HUES6 (cell line): ENCODE measurements around the gene ANGPTL4.
A peak's percentile ranks its signal among the peaks of the same experiment; 100 is the strongest.

Experiments
- H3K27ac ChIP-seq: 2 replicates; pipeline ENCODE4 v1.7.0; 2013; ENCODE audit warnings: low read depth, mild to moderate bottlenecking, low read length, inconsistent platforms
- H3K27me3 ChIP-seq: 2 replicates; pipeline ENCODE4 v1.6.1; 2013; ENCODE audit warnings: low read length; ENCODE audit not compliant: control insufficient read depth, insufficient read depth
- H3K36me3 ChIP-seq: 2 replicates; pipeline ENCODE4 v1.6.1; 2013; ENCODE audit warnings: low read length; ENCODE audit not compliant: control insufficient read depth, insufficient read depth
- H3K4me1 ChIP-seq: 2 replicates; pipeline ENCODE4 v1.6.1; 2013; ENCODE audit warnings: low read length; ENCODE audit not compliant: control insufficient read depth, insufficient read depth
- H3K4me3 ChIP-seq: 2 replicates; pipeline ENCODE4 v1.5.1; 2013; ENCODE audit warnings: low read depth, low read length
- H3K9ac ChIP-seq: one replicate; pipeline ENCODE4 v1.6.1; 2013; ENCODE audit warnings: mild to moderate bottlenecking, low read length
- H3K9me3 ChIP-seq: 2 replicates; pipeline ENCODE4 v1.6.1; 2013; ENCODE audit warnings: low read depth, low read length; ENCODE audit not compliant: control insufficient read depth, insufficient read depth

ANGPTL4 gene

DNA sequence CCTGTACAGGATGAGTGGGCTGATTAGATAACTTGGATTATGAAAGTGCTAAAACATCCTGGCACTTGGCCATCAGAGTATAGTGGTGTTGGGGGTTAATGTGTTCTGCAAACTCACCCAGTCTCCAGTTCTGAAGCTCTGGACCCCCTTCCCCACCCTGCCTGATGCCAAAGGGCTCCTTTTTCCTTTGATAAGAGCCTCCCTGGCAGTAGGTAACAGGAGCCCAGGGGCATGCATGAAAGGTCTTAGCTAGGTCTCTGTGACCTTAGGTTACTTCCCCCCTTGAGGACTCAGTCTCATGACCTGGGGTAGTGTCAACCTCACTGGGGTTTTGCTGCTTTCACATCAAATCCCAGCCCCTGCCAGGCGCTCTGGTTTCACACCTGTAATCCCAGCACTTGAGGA lies 40.2 kb upstream of the ANGPTL4 start:
- Histone ChIP-seq H3K9me3 (0 out of 2 replicates have a peak, but pooled peaks cover 2% of the 10 kb centered on the region), H3K27me3 (no peaks in the 10 kb centered on the region), H3K4me1 (peaks cover 9% of the 10 kb centered on the region), H3K9ac (no peak overlapping the region), H3K36me3 (peaks cover 24% of the 10 kb centered on the region), H3K4me3 (no peak overlapping the region), H3K27ac (no peak overlapping the region)

DNA sequence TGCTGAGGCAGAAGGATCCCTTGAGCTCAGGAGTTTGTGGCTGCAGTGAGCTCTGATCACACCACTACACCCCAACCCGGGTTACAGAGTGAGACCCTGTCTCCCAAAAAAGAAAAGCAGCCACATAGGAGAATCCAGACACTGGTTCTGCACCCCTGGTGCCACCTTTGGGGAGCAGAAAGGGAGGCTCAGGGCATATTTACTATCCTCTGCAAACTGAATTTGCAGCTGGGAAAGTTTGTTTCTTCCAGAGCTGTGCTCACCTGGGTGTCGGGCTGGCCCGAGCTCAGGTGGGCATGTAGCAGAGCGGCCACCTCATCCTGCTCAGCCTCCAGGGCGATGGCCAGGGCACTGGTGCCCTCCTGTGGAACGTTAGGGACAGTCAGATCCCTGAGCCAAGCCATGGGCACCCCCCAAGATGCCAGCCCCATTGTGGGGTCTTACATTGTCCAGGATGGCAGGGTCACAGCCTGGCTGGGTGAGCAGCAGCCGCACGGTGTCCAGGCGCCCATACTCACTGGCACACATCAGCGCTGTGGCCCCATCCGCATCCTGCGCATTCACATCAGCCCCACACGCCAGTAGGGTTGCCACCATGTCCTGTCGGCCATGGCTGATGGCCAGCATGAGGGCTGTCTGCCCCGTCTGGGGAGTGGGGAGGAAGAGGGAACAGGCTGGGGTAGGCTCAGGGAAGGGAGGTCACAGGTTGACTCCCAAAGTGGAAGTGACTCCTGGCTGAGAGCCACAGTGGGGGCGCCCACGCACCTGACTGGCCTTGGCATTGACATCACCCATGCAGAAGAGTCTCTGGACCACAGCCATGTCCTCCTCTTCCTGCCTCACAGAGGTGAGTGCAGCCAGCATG lies 39.5 kb upstream of the ANGPTL4 start:
- no peaks in the 10 kb centered on the region for H3K27me3 ChIP-seq
- peaks cover 24% of the 10 kb centered on the region for H3K36me3 ChIP-seq
- H3K9me3 ChIP-seq = 0 out of 2 replicates have a peak, but pooled peaks cover 2% of the 10 kb centered on the region
- H3K27ac ChIP-seq = no peak overlapping the region
- no peak overlapping the region for H3K9ac ChIP-seq
- no peak overlapping the region for H3K4me3 ChIP-seq
- peaks cover 9% of the 10 kb centered on the region for H3K4me1 ChIP-seq

DNA sequence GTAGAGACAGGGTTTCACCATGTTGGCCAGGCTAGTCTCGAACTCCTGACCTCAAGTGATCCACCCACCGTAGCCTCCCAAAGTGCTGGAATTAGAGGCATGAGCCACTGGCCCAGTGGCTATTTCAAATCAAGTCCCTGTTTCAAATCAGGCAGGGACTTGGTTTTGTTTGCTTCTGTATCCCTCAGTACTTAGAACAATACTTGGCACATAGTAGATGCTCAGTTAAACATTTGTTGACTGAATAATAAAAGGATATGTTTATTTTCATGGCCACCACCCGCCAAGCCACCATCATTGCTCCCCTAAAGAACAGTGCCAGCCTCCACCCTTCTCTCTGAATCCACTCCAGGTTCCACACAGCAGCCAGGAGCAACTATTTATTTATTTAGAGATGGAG lies 38.5 kb upstream of the ANGPTL4 start:
- no peak overlapping the region for H3K4me3 ChIP-seq
- H3K9me3 ChIP-seq = 0 out of 2 replicates have a peak, but pooled peaks cover 2% of the 10 kb centered on the region
- no peak overlapping the region for H3K9ac ChIP-seq
- H3K4me1 ChIP-seq = peaks cover 6% of the 10 kb centered on the region
- no peak overlapping the region for H3K27ac ChIP-seq
- H3K36me3 ChIP-seq = peaks cover 24% of the 10 kb centered on the region
- H3K27me3 ChIP-seq = peaks cover 7% of the 10 kb centered on the region; the same call in 1 of the 2 replicates

GRCh38 chr19:8329996-8330395 lies 34.0 kb upstream of the ANGPTL4 start:
- Histone ChIP-seq H3K36me3 (no peaks in the 10 kb centered on the region), H3K4me1 (peaks cover 9% of the 10 kb centered on the region; the same call in 1 of the 2 replicates), H3K9ac (no peak overlapping the region), H3K9me3 (0 out of 2 replicates have a peak, but pooled peaks cover 2% of the 10 kb centered on the region), H3K27ac (no peak overlapping the region), H3K4me3 (no peak overlapping the region), H3K27me3 (peaks cover 43% of the 10 kb centered on the region)

DNA sequence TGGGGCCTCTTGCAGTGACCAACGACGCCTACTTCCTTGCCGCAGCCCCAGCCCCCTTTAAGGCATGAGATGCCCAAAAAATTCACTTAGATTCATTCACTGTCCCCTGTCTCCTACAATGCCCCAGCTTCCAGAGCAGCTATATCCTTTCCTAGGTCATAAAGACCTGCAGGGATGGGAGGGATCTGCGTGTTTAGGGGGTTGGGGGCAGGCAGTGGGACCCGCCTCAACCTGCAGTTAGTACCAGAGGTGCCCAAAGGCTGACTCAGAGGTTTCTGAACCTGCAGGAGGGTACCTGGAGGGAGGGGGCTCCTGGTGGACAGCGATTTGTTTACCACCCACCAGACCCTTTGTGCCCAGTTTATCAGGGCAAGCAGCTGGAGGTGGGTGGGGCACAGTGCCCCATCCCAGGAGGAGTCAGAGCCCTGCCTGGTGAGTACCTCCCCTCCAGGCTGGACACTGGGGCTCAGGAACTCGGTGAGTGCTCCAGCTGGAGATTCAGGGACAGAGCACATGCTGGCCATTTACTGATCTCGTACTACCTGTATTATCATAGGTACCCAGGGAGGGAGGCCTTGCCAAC lies 32.6 kb upstream of the ANGPTL4 start:
- H3K9ac ChIP-seq = no peak overlapping the region
- peaks cover 55% of the 10 kb centered on the region for H3K27me3 ChIP-seq
- H3K36me3 ChIP-seq = no peaks in the 10 kb centered on the region
- peaks cover 9% of the 10 kb centered on the region; the same call in 1 of the 2 replicates for H3K4me1 ChIP-seq
- H3K9me3 ChIP-seq = 0 out of 2 replicates have a peak, but pooled peaks cover 2% of the 10 kb centered on the region
- H3K4me3 ChIP-seq = no peak overlapping the region
- no peak overlapping the region for H3K27ac ChIP-seq

DNA sequence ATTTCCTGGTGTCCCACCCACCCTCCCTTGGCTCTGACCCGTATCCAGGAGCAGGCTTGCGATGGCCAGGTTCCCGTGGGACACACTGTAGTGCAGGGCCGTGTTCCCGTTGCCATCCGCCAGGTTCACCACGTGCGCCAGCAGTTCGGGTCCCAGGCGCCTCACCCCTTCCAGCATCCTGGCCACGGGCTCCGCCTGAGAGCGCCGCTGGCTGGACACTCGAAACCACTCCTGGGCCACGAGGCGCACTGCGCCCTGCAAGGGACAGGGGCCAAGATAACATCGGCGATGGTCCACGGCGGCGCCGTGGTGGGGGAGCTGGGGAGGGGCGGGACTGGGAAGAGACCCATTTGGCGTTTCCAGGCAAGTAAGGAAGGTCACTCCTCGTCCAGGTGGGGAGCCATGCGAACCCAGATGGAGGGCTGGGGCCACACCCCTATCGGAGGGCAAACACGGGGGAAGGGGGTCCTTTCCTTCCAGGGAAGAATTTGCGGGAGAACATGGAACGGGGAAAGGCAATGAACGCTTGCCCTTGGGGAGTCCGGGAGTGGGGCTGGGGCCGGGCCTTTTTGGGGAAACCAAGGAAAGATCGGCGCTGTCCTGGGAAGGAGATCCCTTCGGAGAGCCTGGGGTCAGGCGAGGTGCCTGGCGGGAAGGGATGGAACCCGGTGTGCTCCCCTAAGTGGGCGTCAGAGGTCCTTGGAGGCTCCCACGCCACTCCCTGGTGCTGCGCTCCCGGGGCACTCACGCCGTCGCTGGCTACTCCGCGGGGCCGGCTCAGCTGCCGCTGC lies 30.8 kb upstream of the ANGPTL4 start:
- Histone ChIP-seq H3K27me3 (peaks cover 61% of the 10 kb centered on the region), H3K4me3 (peak overlapping the region; percentile 62), H3K9me3 (no peaks in the 10 kb centered on the region), H3K9ac (peak overlapping the region; percentile 34), H3K27ac (no peak overlapping the region), H3K4me1 (peaks cover 9% of the 10 kb centered on the region; the same call in 1 of the 2 replicates), H3K36me3 (no peaks in the 10 kb centered on the region)

DNA sequence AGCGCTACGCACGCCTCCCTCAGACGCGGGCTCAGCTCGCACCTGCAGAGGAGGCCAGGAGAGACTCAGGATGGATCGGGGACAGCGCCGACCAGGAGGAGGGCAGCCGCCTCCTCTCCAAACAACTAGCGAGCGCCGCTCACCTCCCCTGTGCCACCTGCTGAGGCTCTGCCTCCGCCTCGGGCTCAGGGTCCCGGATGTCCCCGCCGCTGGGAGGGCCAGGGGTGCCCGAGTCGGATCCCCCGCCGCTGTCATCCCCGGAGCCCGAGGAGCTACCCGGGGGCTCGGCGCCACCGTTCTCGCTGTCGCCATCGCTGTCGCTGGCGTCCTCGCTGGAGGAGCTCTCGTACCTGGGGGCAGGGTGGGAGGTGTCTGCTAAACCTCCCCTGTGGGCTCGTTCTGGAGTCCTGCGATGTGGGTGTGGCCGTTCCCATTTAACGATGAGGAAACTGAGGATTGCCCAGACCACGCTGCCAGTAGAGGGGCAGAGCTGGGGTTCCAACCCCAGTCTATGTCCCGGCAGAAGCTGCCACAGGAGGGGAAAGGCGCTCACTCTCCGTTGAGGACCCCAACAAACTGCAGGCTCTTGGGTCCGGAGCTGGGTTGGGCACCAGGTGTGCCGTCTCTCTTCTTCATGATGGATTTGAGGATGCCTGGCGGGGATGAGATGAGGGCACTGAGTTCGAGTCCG lies 30.0 kb upstream of the ANGPTL4 start:
- Histone ChIP-seq H3K9me3 (no peaks in the 10 kb centered on the region), H3K36me3 (no peaks in the 10 kb centered on the region), H3K9ac (peak overlapping the region; percentile 34), H3K27ac (no peak overlapping the region), H3K4me1 (peaks cover 11% of the 10 kb centered on the region; the same call in 1 of the 2 replicates), H3K4me3 (peak overlapping the region; percentile 62), H3K27me3 (peaks cover 61% of the 10 kb centered on the region)

DNA sequence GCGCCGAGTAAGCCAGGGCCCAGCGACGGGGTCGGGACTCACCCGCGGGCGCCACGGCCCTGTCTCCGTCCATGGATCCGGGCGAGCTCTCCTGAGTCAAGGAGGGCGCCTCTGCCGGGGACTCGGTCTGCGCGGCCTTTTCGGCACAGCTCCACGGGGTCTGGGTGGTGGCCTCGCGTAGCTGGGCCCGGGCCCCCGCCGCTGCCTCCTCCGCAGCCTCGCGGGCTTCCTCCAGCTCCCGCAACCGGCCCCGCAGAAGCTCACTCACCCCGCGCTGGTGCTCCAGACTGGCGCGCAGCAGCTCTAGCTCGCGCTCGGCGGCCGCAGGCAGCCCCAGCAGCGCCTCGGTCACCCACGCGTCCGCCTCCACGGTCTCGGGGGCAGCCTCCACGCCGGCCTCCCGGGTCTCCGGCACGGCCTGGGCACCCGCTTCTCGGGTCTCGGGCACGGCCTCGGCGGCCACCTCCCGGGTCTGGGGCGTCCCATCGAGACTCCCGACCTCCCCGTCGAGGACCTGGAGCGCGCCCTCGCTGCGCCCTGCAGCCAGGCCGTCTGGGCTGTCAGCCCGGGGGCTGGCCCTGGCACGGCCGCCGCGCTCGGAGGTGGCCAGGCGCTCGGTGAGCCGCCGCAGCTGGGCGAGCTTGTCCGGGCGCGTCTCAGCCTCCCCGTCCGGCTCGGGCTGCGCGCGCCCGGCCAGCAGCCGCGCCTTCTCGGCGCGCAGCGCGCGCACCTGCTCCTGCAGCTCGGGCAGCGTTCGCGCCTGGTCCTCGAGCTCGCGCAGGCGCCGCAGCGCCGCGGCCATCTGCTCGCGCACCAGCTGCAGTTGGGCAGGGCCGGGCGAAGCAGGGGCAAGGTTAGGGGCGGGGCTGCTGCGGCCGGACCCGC lies 29.3 kb upstream of the ANGPTL4 start:
- Histone ChIP-seq H3K9me3 (no peaks in the 10 kb centered on the region), H3K27me3 (peaks cover 59% of the 10 kb centered on the region), H3K36me3 (no peaks in the 10 kb centered on the region), H3K27ac (no peak overlapping the region), H3K4me1 (peaks cover 14% of the 10 kb centered on the region; the same call in 1 of the 2 replicates), H3K4me3 (peak overlapping the region; percentile 62), H3K9ac (no peak overlapping the region)

GRCh38 chr19:8335343-8336071 lies 28.4 kb upstream of the ANGPTL4 start:
- peak overlapping the region; percentile 62 for H3K4me3 ChIP-seq
- H3K4me1 ChIP-seq = peaks cover 16% of the 10 kb centered on the region; the same call in 1 of the 2 replicates
- H3K27me3 ChIP-seq = peaks cover 55% of the 10 kb centered on the region
- H3K27ac ChIP-seq = no peak overlapping the region
- H3K9me3 ChIP-seq = no peaks in the 10 kb centered on the region
- no peak overlapping the region for H3K9ac ChIP-seq
- H3K36me3 ChIP-seq = no peaks in the 10 kb centered on the region
